NCI-H69 (cell line): Measurements from ENCODE around the gene CCDC85A.

Experiments
- DNase-seq: peaks from one replicate; lab custom pipeline; 2025; lab: John Stamatoyannopoulos, UW

The CCDC85A gene

DNA sequence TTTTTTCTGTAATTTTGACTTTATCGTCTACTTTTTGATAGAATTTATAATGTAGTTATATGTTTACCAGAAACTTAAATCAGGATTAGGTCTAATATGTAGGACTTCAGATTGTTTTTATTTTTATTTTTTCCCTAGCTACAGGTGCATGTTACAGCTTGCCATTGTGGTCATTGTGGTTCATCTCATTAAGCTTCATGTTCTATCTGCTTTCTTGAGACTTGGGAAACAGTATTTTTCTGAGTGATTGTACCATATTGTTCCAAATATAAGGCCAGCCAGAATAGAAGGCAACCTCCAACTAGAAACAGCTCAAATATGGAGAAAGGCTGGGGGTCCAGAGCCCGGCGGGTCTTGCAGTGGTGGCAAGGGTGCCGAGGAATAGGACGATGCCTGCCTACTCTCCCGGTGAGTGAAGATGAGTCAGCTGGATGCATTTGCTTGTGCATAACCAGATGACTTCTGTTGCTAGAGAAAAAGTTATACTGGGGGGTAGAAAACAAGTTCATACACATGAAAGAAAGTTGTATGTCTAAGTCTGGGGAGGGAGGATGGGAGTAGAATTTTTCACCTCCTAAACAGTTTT is 188.4 kb downstream of the CCDC85A start:
- no peak for DNase-seq

DNA sequence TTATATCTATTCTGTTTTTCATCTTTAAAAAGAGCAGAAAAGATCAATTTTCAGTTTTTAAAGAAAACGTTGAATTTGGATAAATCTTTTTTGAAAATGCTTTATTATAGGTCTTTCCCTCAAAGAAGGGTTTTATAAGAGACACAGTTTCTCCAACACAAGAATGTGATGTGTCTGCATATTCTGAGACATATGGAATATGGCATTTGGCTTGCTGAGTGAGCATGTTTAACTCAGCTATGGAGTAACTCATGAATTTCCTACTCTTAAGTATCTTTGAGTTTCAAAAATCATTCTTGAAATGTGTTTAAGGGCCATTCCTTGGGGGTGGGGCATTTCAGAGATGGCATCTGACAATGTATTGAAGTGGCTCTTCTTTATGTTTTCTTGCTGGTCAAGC is 191.5 kb downstream of the CCDC85A start:
- no peak for DNase-seq

DNA sequence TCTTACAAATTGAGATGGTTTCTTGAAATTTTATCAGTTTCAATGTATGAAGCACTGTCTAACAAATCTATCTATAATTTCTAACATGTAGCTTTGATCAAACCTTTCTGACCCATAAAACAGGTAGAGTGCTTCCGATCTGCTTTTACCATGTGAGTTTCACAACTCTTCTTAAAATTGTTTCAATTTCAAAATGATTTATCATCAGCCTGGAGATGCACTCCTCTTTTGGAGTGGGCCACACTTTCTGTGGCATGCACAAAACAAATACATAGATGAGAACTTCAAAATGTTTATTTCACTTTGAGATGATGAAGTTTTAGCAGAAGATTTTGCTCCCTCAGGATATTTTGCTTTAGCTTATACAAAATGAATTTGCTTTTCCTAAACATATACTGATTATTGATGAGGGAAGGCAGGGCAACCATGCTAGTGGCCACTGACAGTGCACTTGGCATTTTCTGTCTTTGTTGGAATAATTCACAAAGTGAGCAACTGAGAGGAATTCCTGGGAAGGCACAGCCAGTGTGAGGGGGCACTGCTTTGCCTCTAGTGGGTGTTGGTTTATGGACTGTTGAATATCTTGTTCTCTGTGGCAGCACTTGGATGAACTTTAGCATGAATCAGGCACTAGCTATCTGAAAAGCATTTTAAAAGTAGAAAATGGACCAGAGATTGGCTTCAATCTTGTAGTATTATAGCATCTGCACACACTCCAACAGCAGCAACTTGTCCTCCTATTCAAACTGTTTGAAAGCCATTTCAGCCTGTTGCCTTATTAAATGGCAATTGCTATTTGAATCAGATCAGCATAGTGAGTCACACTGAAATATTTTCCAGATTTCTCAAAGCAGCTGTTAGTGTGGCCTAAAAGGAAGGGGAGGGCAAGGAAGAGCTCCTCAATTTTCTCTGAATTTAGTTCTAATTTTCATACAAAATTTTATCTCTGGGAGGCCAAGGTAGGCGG is 193.2 kb downstream of the CCDC85A start:
- no peak for DNase-seq

DNA sequence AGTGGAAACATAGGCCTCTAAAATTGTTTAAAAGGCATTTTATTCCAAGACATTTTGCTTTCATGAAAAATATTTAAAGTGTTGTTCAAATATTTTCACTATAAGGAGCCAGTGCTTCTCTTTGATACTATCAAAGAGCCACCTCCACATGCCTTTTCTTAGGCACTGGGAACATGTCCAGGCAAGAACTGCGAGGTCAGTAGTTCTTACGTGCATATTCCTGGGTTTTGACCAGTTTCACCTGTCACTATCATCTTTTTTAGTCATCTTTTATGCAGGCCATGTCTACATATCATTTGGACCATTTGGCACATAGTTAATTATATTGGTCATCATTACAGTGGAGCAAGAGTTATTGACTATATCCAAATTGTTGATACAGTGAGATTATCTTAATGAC is 195.3 kb downstream of the CCDC85A start:
- DNase-seq, result no peak

DNA sequence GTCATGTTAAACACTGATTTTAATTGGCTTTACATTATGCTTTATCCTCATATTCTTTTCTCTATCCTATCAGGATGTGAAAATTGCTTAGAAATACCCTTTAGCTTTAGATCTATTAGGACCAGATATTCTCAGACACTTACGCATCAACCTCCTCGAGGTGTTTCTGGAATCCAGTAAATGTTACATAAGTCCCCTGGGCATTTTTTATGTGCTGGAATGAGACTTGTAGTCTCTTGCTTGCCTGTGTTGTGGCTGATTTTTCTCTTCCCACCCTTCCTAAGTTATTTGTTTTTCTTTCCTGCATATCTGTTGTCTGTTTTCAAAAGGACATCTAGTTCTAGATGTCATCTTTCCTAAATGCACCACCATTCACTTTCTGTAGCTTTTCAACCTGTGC is 197.1 kb downstream of the CCDC85A start:
- DNase-seq, result no peak

DNA sequence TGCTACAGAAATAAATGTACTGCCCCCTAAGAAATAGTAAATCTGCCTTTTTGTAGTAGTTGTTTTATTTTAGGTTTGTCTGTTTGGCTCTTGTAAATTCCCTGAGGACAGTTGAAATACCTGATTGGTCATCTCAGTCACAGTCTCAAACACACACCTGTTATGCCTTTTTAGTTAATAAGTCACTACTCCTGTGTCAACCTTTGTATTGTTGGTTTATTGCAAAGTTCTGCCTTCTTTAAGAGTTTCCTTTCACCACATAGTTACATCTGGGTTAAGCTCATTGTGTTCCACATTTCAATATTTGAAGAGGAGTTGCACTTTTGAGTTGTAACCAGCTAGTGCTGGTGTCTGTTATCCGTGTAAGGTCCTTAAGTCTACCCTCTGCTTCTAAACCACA is 198.7 kb downstream of the CCDC85A start:
- no peak for DNase-seq

DNA sequence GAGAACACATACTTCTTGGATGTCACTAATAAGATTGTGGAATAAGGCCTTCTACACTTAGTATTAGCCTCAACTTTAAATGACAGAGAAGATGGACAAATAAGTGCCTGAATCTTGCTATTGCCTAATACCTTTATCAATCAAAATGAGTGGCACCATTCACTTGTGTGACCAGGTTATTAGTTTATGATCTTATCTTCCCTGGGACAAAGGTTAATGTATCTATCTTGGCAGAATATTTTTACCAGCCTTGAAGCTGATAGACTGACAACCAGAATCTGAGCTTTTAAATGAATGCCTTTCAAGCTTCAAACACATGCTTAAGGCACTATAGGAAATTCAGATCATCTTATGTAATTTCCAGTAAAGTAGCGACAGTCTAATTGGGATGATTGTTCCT is 202.9 kb downstream of the CCDC85A start:
- DNase-seq, result peak; percentile 4

DNA sequence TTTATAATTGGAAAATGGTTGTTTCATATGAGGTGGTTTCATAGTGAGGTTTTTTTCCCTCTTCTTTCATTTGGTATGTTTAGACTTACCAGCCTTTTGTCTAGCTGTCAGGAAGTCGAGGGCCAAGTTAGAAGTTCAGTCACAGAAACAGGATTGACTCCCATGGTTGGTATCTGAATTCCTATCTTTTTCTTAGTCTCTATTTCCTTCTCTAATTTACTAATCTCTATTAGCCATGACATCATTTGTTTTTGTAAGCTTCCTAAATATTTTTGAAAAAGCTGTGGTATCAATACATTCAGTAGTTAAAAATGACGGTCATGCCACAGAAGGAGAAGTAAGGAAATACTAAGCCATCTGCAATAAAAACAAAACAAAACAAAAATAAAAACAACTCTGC is 206.9 kb downstream of the CCDC85A start:
- DNase-seq, result no peak

DNA sequence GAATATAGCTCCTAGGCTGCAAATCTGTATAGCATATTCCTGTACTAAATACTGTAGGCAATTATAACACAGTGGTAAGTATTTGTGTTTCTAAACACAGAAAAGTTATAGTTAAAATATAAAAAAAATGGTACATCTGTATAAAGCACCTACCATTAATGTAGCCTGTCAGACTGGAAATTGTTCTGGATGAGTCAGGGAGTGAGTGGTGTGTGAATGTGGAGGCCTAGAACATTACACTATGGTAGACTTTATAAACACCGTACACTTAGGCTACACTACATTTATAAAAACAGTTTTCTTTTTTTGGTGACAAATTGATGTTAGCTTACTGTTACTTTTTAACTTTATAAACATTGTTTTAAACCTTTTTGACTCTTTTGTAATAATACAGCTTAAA is 226.3 kb downstream of the CCDC85A start:
- no peak for DNase-seq

DNA sequence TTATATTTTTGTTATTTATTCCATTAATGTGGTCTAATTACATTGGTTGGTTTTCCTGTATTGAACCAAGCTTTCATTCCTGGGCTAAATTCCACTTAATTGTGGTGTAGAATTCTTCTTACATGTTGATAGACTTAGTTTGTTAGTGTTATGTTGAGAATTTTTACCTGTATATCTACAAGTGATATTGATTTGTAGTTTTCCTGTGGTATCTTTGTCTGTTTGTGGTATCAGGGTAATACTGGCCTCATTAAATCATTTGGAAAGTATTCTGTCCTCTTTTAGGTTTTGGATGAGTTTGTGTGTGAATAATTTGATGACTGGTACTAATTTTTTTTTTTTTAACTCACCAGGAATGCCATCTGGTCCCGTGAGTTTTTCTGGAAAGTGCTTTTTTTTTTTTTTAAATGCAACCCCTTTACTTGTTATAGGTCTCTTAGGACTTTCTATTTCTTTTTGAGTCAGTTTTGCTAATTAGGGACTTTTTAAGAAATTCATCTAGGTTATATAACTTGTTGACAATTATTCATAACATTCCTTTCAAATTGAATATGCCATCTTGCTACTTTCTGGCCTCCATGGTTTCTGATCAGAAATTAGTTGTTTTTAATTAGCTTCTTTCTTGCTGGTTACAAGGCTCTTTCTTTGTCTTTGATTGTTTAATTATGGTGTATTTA is 232.8 kb downstream of the CCDC85A start:
- no peak for DNase-seq
